Activated T-cell treated with anti-CD3 and anti-CD28 coated beads for 1 hour (primary cell): Measurements from ENCODE around the gene FZD10.

Experiments used
- DNase-seq: peaks from one replicate; pipeline ENCODE4 v3.0.0-alpha.2; 2020; ENCODE audit warnings: low read depth

FZD10 gene

GRCh38 chr12:130212384-130212989 lies 50.2 kb downstream of the FZD10 start:
- DNase-seq = no peak

- no peak for DNase-seq
Measured at GRCh38 chr12:130213249-130213648, 51.0 kb downstream of the FZD10 start.

GRCh38 chr12:130214686-130215395 lies 52.6 kb downstream of the FZD10 start:
- DNase-seq = no peak
